ENCODE results near the gene MICALL1.

DNA sequence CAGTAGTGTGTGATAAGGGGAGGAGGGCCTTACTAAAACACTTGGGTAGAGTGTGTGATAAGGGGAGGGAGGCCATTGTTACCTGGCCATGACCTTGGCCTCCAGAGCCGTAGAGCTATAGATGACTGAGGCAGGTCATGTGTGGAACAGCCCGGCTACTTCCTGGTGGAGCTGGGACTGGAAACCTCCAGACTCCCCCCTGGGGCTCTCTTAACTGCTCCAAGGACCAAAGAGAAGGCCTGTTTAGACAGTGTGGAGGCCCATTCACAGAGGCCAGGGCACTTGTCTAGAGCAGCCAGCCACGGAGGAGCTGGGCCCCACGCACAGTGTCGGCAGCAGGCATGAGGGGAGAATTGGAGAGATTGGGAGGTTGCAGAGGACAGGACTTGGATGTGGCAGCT is 12.5 kb upstream of the MICALL1 start:
- TF ChIP-seq CTCF (conservative IDR thresholded peaks at IDR 0.05; ENCODE audit: low read length) (no peak), EZH2phosphoT487 (IDR thresholded peaks at IDR 0.05; ENCODE audit: borderline replicate concordance, low read depth, low read length) (no peak)

All from OCI-LY7 (cell line).